Heart right ventricle (tissue), 16 donors: ENCODE results near the gene ZSCAN20. TPM values are rescaled to one million over a fixed set of nuclear protein-coding genes. Genes with fewer than 3 reads are reported as not detected.

Source experiments
- ATAC-seq, 8 donors: fragments of 200-7000 bp; cut with Tn5 transposase; one replicate each; pipeline ENCODE4 v1.9.1; 2020; ENCODE audit warnings: mild to moderate bottlenecking in 8 of 8, moderate library complexity in 8 of 8, moderate number of reproducible peaks in 1 of 8
- DNase-seq, 2 donors: peaks; one replicate each; pipeline ENCODE4 v3.0.0-alpha.2; 2020
- H3K27ac ChIP-seq, 10 donors: fragments of 200-600 bp; sonication (generic) in 2 of 10; one replicate each; pipeline versions ENCODE4 v1.5.0 to v1.8.0; 2020 to 2022; ENCODE audit warnings: mild to moderate bottlenecking in 3 of 10
- H3K27me3 ChIP-seq, 7 donors: fragments of 200-600 bp; one replicate each; pipeline ENCODE4 v1.8.0; 2021 to 2022; ENCODE audit warnings: mild to moderate bottlenecking in 2 of 7
- H3K36me3 ChIP-seq, 9 donors: fragments of 200-600 bp; sonication (generic) in 1 of 9; one replicate each; pipeline versions ENCODE4 v1.5.0 to v1.8.0; 2020 to 2022; ENCODE audit warnings: mild to moderate bottlenecking in 2 of 9
- H3K4me1 ChIP-seq, 9 donors: fragments of 200-600 bp; sonication (generic) in 1 of 9; one replicate each; pipeline versions ENCODE4 v1.5.0 to v1.8.0; 2020 to 2022; ENCODE audit warnings: mild to moderate bottlenecking in 4 of 9
- H3K4me3 ChIP-seq, 10 donors: fragments of 200-600 bp; sonication (generic) in 2 of 10; one replicate each; pipeline versions ENCODE4 v1.5.0 to v1.8.0; 2020 to 2022; ENCODE audit warnings: mild to moderate bottlenecking in 7 of 10, moderate library complexity in 2 of 10
- H3K9me3 ChIP-seq, 11 donors: fragments of 200-600 bp in 10 of 11; sonication (generic) in 2 of 11; one replicate each; pipeline versions ENCODE4 v1.5.0 to v1.8.0; 2013 to 2022; ENCODE audit warnings: mild to moderate bottlenecking in 2 of 11, control low read depth in 1 of 11, moderate library complexity in 1 of 11
- WGBS, 2 donors: extraction: QIAGEN DNeasy Blood & Tissue Kit; methylation state at CpG; one replicate each; pipeline ENCODE4 v1.1.7; 2013; ENCODE audit warnings: inconsistent platforms in 1 of 2; 5-methylcytosine and 5-hydroxymethylcytosine counted together
- intact Hi-C, 10 donors: fragments of 100-400 bp; cut with DNase I; formaldehyde crosslinking; loops; one replicate each; pipeline versions ENCODE4 v1.11.1 to v1.14.2; 2022
- polyA plus RNA-seq, 2 donors: library from polyadenylated mRNA; stranded (reverse); fragments of 200-250 nt; gene quantifications; one replicate each; pipeline ENCODE4 v1.2.3, GENCODE V29; 2013
- total RNA-seq, 10 donors: library from RNA; stranded (reverse); fragmentation: NEBNext Ultra II Directional in 3 of 10; extraction: Animal tissue kit (Norgen Biotek cat#: 25700) in 3 of 10; gene quantifications; one replicate each; pipeline versions ENCODE4 v1.2.1 to v1.2.4, GENCODE V29; 2021 to 2023
- TF ChIP-seq, protein P1 (sequence below), 9 donors: fragments of 200-600 bp; sonication (generic) in 2 of 9; IDR thresholded peaks; one replicate each; pipeline versions ENCODE4 v1.5.0 to v1.8.0; 2021 to 2022; ENCODE audit warnings: antibody characterized with exemption in 9 of 9, mild to moderate bottlenecking in 5 of 9, moderate library complexity in 1 of 9
- donor health status: Arrhythmogenic right ventricular cardiomyopathy.
- donor health status: ischemic (EF 13 %, LVEDD 7.1; RV severe dilation, severe dysfunction).
- donor health status: healthy with polysubstance abuse.
- donor health status: DM: no; HTN: yes; CAD: no.
- donor health status: DM: no; HTN: no; CAD: no.
- donor health status: ischemic (EF 25% LVEDD 6.9; RV normal size, moderate dysfunction).
- donor health status: ischemic (EF 25% LVEDD 5.7; RV mildly dilated, moderate dysfunction).
- donor health status: healthy.
- donor health status: DM: yes; HTN: yes; CAD: no.
- donor health status: Ischemic cardiomyopathy.
- donor health status: ischemic (EF 35%, LVEDD 5.7; RV mildly dilated, moderate dysfunction).
- donor health status: nonischemic (EF 11% LVEDD 7.7; RV severe dilation, severe dysfunction).
- donor health status: DM: yes; HTN: yes; CAD: no.
- donor health status: PGD.
- donor health status: ischemic (EF 29% LVEDD 5.4; RV normal size, mild dysfunction).
- donor health status: nonischemic (EF 23%, LVEDD 6.1; RV moderate dilation, normal function).

Gene ZSCAN20
- total and polyA plus RNA-seq, 12 donors, result 0.83 to 9.3 (median 5.6) TPM

DNA sequence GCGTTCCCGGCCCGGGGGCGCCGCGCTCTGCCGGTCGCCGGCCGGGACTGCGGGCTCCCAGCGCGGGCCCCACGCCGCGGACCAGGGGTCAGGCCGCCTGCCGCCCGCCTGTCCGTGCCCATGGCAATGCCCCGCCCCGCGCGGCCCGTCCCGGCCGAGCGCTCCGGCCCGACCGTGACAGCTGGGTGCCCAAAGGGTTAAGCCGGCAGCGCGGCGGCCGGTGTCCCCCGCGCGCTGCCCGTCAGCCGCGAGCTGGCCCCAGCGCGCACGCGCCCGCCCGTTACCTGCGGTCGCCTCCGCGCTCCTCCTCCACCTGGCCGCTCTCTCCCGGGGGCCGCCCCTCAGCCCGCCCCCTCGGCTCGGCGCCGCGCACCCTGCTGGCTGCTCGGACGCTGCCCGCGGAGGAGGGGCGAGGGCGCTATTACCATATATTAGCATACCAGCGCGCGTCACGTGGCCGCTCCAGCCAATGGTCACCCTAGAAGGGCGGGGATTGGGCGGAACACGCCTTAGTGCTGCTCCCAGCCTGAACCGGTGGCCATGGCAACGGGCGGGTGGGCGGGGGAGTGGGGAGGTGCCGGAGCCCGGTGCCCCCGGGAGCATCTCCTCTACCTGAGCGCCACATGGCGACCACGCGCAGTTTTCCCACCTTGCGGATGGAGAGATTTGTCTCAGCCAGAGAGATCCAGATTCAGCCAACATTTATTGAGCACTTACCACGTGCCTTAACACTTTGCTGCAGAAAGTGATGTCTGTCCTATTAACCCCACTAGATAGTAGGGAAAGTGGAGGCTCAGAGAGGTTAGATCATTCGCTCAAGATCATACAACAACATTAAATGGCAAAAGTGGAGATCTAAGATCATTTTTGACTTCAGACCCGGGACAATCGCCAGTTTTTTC is 41.5 kb upstream of the ZSCAN20 start, which contains the start of gene PHC2:
Gene PHC2, minus strand, starts transcription at position 404 of the 902 bp plus-strand sequence. CDS start 55,556 bp downstream, outside the sequence.
- Histone ChIP-seq H3K27ac (peak within 1 kb of the TSS; percentile 62 to 89 (median 86)), H3K4me3 (peak within 1 kb of the TSS; percentile 69 to 95 (median 76)), H3K36me3 (no peaks in the 10 kb centered on the region), H3K27me3 (no peaks in the 10 kb centered on the region), H3K4me1 (peaks cover 0 to 79% (median 50%) of the 10 kb centered on the region in 9 donors), H3K9me3 (no peaks in the 10 kb centered on the region)
- WGBS, 2 donors, result 2% methylated on average over 71 to 91 of the region's 91 CpGs
- peak; percentile 97 to 98 for DNase-seq
- TF ChIP-seq, protein P1, sequence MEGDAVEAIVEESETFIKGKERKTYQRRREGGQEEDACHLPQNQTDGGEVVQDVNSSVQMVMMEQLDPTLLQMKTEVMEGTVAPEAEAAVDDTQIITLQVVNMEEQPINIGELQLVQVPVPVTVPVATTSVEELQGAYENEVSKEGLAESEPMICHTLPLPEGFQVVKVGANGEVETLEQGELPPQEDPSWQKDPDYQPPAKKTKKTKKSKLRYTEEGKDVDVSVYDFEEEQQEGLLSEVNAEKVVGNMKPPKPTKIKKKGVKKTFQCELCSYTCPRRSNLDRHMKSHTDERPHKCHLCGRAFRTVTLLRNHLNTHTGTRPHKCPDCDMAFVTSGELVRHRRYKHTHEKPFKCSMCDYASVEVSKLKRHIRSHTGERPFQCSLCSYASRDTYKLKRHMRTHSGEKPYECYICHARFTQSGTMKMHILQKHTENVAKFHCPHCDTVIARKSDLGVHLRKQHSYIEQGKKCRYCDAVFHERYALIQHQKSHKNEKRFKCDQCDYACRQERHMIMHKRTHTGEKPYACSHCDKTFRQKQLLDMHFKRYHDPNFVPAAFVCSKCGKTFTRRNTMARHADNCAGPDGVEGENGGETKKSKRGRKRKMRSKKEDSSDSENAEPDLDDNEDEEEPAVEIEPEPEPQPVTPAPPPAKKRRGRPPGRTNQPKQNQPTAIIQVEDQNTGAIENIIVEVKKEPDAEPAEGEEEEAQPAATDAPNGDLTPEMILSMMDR (IDR thresholded peaks at IDR 0.05), result peak in 8 of 9 donors; percentile 32 to 66 (median 42)
- intact Hi-C loops, result loop anchor here in 4 of 10 donors (1.0 to 10.0 kb wide), 4 partner anchors 46 to 336 kb away; no protein-coding TSS in a partner anchor
- ATAC-seq, result peak; percentile 96 to 98 (median 97)

GRCh38 chr1:33433509-33434362 is 38.7 kb upstream of the ZSCAN20 start:
- no peaks in the 10 kb centered on the region for H3K9me3 ChIP-seq
- H3K27me3 ChIP-seq, result no peaks in the 10 kb centered on the region
- intact Hi-C loops, result loop anchor here in 4 of 10 donors (10.0 kb wide), 3 partner anchors 49 to 339 kb away; no protein-coding TSS in a partner anchor
- H3K27ac ChIP-seq, result peak overlapping the region in 7 of 10 donors; percentile 20 to 71 (median 51)
- DNase-seq (peak in 1 of 2 donors; percentile 57), ATAC-seq (peak in 3 of 8 donors; percentile 3 to 44 (median 34))
- peaks cover 0 to 73% (median 31%) of the 10 kb centered on the region in 9 donors for H3K4me1 ChIP-seq
- H3K4me3 ChIP-seq, result no peak overlapping the region
- H3K36me3 ChIP-seq, result no peaks in the 10 kb centered on the region
- TF ChIP-seq, protein P1 (IDR thresholded peaks at IDR 0.05), result no peak
- WGBS, 2 donors, result 39 to 44% methylated on average over 3 of the region's 3 CpGs

DNA sequence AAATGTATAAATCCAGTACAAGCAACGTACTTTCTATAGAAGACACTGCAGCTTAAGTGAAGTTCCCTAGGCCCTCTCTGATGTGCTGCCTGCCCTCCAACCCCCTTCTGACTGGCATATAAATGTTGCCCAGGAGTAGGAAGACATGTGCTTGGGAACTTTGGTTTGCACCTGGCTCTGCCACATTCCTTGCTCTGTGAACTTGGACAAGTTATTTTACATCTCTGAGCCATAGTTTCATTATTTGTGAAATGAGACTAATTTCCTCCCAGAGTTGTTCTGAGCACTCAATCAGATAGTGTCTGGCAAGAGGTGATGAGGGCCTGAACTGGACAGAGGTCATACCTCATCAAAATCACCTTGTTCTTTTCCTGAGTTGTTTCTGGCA is 38.1 kb upstream of the ZSCAN20 start:
- H3K27ac ChIP-seq, result peak overlapping the region in 7 of 10 donors; percentile 25 to 69 (median 46)
- H3K4me3 ChIP-seq, result no peak overlapping the region
- TF ChIP-seq, protein P1 (IDR thresholded peaks at IDR 0.05), result no peak
- no peaks in the 10 kb centered on the region for H3K36me3 ChIP-seq
- H3K27me3 ChIP-seq, result no peaks in the 10 kb centered on the region
- H3K4me1 ChIP-seq, result peaks cover 0 to 67% (median 25%) of the 10 kb centered on the region in 9 donors
- intact Hi-C loops, result loop anchor here in 4 of 10 donors (10.0 kb wide), 3 partner anchors 50 to 340 kb away; no protein-coding TSS in a partner anchor
- ATAC-seq (no peak), DNase-seq (no peak)
- WGBS, 2 donors, result 94 to 100% methylated on average over 1 of the region's 1 CpG
- no peaks in the 10 kb centered on the region for H3K9me3 ChIP-seq
